Measurements from ENCODE around the gene TMEM202.

DNA sequence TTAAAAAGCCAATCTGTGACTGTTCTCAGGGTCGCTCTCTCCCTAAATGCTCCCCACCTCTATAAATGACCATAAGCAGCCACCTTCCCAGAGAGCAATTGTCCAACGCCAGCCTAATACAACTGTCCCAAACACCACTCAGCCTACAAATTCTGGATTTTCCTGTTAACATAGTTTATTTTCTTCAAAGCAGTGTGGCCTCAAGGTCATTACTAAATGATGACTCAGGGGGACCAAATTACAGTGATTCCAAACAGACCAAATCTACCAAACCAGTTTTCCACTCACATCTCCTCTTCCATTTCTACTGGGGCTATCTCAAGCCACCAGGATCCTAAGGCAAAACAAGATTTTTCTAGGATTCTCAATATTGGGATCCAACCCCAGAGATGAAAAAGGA, 44.8 kb upstream of the TMEM202 start:
- TF ChIP-seq, protein P1, sequence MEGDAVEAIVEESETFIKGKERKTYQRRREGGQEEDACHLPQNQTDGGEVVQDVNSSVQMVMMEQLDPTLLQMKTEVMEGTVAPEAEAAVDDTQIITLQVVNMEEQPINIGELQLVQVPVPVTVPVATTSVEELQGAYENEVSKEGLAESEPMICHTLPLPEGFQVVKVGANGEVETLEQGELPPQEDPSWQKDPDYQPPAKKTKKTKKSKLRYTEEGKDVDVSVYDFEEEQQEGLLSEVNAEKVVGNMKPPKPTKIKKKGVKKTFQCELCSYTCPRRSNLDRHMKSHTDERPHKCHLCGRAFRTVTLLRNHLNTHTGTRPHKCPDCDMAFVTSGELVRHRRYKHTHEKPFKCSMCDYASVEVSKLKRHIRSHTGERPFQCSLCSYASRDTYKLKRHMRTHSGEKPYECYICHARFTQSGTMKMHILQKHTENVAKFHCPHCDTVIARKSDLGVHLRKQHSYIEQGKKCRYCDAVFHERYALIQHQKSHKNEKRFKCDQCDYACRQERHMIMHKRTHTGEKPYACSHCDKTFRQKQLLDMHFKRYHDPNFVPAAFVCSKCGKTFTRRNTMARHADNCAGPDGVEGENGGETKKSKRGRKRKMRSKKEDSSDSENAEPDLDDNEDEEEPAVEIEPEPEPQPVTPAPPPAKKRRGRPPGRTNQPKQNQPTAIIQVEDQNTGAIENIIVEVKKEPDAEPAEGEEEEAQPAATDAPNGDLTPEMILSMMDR (IDR thresholded peaks at IDR 0.05): no peak
- no peak for TF ChIP-seq POLR2A (IDR thresholded peaks at IDR 0.05)
